GM21737 (cell line): ENCODE measurements around the gene SLC44A1.

Experiments
- ATAC-seq: cut with Tn5 transposase; IDR thresholded peaks from one replicate; pipeline ENCODE4 v1.9.1; 2021; ENCODE audit warnings: mild to moderate bottlenecking, moderate library complexity; ENCODE audit not compliant: unreplicated experiment

The SLC44A1 gene

DNA sequence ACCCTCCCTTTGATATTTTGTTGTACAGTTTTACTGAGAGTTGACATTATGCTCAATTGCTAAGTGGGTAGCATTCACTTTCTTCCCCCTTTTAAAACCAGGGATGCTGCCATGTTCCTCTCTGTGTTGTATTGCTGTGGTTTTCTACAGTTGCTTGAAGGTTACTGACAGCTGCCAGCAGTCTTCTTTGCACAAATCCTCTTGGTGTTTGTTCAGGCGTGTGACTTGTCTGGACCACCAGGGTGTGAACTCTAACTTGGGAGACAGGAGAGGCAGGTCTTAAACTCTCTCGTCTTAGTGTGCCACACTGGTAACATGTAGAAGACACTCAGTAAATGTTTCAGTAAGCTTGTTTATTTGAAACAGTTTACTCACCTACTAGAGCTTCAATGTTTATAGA is 25.1 kb downstream of the SLC44A1 start:
- no peak for ATAC-seq

DNA sequence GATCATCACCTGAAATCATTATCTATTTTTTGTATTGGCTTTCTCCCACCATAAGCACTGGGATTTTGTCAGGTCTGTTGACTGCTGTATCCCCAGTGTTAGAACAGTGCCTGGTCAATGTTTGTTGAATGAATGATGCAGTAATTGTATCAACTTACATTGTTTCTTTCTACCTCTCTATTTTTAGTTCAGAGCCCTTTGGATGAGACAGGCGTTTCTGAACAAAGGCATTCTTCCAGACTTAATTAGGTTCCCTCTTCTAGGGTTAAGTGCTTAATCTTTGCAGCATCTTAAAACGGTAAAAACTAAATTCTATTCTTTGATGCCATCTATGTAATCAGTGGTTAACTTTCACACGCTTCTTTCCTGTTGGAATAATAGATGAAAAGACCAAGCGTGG is 26.3 kb downstream of the SLC44A1 start:
- no peak for ATAC-seq

DNA sequence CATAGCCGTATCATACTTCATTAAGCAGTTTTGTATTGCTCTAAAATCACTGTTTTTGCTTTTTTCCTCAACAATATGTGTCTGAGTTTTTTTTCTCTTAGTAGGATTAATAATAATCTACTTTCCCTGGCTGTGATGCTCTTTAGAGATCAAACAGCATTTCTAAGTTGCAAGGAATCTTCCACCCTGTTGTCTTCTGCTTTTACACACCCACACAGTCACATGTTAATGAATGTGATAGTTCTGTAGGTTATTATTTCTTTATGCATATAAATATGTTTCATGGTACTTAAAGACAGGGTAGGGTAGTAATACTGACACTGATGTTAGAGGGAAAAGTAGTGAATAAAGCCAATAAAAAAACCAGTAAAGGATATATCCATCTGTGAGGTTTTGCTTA is 29.3 kb downstream of the SLC44A1 start:
- ATAC-seq, result no peak

DNA sequence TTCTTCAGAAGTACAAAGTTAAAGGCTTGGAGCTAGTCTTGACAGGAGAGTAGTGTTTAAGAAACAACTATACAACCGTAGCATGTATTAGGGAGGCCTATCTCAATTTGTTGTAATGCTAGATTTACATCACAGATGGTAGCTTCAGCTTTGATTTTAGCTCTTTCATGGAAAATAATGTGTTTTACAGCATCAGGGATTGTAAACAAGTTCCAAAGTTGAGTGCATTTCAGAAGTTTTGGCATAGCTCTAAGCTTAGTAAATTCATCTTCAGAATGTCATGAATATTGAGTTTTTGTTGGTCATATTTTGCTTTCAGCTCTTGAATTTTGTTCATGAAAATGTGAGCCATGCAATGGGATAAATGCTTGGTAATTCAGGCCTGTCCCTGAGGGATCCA is 30.7 kb downstream of the SLC44A1 start:
- ATAC-seq, result no peak

DNA sequence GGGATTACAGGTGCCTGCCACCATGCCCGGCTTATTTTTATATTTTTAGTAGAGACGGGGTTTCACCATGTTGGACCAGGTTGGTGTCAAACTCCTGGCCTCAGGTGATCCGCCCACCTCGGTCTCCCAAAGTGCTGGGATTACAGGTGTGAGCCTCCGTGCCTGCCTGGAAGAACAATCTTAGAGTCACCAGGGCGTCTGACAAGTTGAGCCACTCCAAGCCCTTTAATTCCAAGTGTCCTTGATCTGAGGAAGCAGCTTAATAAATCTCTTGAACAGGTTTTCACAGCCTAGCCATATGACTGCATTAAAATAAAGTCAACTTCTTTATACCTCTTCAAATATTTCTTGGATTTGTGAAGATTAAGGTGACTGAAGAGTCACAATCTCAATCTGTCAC is 31.5 kb downstream of the SLC44A1 start:
- no peak for ATAC-seq

DNA sequence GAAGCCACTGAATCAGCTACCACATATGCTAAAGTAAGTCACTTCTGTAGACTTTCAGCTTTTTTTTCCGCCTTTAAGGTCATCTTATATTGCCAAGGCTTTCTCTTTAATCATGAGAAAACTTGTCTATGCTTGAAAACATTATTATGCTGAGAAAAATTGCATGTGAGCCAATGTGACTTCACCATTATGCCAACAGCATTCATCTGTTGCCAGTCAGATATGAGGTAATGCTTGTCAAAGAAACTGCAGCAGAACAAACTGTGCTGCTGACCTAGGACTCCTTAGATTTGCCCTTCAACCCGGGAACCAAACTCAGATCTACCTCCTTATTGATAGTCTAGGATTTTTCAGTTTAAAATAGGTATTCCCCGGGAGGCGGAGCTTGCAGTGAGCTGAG is 34.3 kb downstream of the SLC44A1 start:
- ATAC-seq, result no peak

DNA sequence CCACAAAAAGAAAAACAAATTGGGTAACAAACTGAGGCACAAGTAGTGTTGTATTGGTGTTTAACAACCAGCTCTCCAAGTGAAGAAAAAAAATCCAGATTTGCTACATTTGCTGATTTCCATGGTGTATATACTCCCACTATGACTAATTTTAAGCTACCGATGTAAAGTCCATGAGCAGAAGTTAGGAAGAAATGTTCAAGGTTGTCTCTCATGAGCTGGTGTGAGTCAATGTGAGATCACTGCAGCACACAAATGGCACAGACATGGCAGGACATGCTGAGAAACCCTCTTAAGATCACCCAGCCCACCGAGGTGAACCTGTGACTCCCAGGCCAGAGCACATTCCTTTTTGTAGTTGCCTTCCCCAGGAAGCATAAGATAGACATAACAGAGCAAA is 36.2 kb downstream of the SLC44A1 start:
- ATAC-seq, result no peak

DNA sequence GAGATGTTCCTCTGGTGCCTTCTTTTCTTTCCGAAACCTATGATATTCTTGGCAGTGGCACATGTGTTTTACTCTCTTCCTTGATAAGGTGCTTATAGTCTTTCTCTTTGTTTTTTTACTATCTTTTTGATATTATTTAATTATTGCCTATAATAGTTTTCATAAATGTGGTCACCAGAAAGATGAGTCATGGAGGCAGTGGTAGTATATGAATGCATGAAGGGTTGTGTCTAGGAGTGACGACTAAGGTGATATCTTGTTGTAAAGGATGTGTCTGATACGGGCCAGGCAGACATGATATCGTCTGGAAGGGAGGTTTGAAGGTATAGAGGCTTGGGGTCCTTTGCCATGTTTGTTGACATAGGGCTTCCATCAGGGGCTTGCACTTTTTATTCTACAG is 36.8 kb downstream of the SLC44A1 start:
- no peak for ATAC-seq

DNA sequence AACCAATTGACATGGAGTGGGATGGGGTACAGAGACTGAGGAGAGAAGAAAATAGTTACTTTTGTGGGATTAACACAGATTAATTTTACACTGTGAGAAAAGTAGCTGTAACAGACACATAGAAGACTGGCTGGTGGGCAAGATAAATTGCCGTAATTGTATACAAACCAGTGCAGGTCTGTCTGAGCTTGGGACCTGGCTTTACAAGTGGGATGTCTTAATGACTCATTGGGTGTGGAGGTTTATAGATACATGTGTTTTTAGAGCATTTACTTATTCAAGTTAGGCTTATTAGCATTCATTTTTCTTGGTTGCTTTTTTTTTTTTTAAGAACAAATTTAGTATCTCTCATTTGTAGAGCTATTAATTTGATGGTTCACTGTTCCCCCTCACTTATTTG is 37.5 kb downstream of the SLC44A1 start:
- ATAC-seq, result no peak

DNA sequence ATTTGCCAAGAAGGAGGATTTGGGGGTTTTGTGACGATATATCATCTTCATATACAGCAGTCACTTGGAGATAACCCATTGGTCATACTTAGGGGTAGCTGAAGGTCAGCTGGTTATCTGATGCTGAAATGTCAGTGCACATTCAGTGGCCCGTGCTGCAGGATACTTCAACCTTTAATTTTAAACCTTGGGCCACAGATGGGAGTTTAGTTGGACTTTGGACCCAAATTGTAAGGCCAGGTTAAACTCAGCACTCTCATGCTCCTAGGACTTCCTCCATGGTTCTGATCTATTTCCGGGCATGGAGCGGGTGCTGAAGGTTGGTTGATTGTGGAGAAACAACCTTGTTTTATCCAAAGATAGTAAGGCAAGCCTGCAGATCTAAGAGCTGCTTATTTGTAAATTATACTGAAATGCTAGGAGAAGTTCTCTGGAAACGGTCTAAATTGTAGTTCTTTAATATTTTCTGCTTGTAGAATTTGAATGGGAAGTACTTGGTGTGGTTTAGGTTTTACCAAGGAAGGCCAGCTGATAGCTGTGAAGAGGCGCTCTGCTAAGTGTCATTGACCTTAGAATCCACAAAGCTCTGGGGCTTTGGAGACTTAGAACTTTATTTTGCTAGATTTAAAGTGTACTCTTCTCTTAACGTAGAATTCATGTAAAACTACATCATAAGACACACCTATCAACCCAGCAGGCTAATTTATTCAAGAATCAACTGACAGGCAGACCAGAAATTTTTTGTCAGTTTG is 38.6 kb downstream of the SLC44A1 start:
- no peak for ATAC-seq

DNA sequence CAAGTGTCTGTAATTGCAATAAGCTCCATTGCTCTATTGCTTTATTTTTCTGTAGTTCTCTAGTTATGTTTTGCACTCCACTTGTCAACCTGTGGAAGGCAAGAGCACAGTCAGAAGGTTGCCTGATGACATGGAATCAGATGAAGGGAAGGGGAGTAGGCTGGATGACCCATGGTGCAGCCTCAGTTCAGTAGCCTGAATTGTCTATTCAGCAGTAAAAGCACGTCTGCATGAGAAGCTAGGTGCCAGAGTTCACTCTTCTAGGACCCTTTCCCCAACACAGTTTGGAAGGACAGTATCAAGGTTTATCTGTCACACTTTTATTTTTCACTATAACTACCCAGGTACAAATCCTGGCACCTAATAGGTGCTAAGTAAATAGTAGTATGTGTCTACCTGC is 39.3 kb downstream of the SLC44A1 start:
- no peak for ATAC-seq

DNA sequence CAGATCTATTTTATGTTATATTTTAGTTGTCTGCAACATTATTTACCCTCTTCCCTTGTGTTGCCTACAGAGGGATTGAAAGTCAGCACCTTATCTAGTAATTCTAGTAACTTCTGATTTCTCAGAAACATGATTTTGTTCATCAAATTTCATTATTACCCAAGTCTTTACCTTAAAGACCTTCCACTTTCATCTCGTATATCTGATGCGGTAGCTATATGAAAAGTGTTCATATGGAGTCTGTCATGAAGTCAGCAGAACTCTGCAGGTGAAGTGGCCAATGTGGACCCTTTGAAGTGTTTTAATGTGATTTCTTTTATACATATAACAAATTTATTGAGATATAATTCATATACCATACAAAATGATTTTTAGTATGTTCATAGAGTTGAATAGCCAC is 40.0 kb downstream of the SLC44A1 start:
- no peak for ATAC-seq

DNA sequence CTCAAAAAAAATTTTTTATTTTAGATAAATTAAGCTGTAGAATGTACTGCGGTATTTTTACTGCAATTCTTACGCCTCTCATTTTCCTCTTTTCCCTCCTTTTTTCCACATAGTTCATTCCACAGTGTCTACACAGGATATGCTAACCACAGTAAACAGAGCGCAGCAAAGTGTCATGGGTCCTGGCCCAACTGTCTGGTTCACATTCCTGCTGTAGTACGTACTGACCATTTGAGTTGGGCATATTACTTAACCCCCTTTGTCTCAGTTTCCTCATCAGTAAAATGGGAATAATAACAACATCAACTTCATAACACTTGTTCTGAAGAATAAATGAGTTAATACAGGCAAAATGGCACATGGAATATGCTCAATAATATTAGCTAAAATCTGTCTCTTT is 41.6 kb downstream of the SLC44A1 start:
- no peak for ATAC-seq

DNA sequence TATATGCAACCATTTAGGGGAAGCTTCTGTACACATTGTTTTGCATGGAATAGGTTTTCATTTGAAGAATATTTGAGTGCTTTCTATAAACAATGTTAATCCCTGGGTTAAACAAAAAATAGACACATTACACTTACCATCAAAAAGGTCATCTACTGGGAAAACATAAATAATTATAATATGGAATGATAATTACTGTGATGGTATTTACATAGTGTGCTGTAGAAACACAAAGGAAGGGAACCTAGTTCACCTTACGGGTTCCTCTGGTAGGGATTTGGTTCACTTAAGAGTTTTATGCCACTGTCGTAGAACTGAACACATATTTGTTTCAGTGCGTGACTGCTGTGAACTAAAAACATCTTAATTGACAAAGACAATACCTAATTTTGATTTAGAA is 44.9 kb downstream of the SLC44A1 start:
- ATAC-seq, result no peak

DNA sequence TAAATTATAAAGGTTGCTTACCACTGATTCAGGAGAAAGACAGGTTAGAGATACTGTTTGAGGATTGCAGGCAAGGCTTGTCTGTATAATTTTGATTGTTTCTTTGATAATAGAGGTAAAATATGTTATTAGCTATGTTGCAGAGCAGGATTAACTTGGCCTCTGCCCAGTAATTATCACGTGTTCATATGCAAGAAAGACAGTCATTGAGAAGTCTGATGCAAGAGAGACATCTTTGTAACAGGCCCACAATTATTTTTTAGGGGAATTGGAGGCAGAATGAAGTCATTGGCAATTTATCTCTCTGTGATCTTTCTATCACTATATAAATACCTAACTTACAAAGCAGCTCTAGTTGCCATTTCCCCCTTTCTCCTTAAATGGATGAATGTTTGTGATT is 46.0 kb downstream of the SLC44A1 start:
- ATAC-seq, result no peak

DNA sequence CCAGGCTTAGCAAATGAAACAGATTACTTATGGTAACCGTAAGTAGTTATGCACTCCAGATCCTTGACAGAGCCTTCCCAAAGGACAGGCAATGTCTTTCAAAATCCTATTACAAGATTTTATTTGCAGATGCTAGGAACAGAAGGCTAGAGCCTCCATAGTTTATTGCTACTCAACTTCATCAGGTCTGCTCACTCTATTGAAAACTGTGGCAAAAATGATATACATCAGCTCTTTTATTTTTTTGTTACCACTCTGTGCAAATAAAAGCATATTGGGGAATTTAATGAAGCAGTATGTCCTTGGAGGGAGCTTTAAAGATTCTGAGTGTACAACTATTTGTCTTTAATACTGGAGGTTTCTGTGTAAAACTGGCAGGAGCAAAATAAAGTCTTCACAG is 46.5 kb downstream of the SLC44A1 start:
- no peak for ATAC-seq

DNA sequence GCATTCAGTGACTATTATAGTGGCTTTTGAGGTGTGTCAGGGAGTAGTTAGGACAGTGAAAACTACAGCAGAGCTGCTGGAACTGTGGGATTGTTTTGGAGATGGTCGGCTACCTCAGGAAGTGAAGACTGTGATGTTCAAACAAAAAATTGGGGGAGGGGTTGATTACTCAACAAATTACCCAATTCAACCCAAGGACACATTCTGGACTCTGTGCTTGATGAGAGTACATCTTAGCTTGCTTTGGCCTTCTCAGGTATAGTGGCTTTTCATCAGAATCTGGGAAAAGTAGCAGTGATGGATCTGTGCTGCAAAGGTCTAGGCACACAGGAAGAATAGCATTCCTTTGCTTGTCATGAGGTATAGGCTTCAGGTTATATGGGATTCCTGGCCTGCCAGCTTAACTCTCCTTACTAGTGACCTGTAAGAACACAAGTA is 47.0 kb downstream of the SLC44A1 start:
- no peak for ATAC-seq

DNA sequence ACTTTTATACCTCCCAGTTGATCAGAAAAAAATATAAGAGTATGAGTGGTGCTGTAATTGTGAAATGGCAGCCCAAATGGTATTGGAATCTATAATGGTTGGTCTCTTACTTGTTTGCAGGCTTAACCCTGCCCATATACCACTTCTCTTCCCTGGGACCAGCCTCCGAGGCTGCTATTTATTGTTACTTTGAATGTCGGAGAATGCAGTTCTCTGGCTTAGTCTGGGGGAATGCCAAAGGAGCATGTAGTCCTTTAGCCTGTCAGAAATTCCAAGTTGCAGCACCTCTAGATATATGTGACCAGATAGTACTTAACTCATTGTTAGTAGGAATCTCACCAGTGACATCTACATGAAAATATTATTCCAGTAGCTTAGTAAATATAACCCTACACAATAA is 47.5 kb downstream of the SLC44A1 start:
- ATAC-seq, result no peak

DNA sequence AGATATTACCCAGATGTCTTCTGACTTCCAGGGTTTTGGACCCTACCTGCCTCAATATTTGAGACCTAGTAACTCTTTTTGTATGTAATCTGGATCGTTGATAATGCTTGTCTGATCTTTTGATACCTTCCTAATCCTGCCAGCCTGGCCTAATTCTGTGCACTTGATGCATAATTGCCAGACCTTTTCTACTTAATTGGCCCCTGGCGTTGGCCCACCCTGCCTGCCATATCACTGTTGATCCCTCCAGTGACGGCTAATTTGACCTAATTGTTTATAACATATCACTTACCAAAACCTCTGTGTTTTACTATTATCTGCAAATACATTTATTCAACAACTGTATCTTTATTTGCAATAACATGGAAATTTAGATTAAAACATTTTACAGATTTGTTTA is 49.0 kb downstream of the SLC44A1 start:
- ATAC-seq, result no peak

DNA sequence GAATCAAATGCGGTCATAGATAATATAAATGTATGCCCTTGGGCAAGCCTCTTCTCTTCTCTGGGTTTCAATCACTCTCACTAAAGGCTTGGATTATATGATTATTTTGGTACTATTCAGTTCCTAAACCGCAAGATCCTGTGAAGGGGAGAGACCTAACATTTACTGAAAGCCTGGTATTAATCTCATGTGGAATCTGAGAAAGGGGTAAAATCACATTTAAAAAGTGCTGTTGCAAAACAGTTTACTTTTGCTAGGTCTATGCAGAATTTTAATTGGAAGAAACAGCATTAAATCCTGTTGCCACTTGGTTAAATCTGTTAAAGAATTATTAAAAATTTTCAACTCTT is 50.7 kb downstream of the SLC44A1 start:
- no peak for ATAC-seq

DNA sequence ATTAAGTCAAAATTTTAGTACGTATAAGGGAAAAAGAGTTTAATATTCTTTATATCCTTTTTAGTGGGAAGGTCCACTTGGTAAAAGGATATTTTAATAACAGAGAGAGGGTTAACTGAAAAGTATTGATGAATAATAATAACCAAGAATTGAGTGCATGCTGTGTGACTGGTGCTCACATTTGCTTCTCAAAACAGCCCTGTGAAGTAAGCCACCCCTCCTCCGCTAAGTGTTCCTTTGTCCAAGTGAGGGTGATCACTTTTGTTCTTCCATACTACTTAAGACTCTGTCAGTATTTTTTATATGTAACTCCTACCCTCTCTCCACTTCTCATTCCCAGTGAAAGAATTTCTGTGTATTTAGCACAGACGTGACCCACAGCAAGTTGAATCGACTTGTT is 51.5 kb downstream of the SLC44A1 start:
- ATAC-seq, result no peak

DNA sequence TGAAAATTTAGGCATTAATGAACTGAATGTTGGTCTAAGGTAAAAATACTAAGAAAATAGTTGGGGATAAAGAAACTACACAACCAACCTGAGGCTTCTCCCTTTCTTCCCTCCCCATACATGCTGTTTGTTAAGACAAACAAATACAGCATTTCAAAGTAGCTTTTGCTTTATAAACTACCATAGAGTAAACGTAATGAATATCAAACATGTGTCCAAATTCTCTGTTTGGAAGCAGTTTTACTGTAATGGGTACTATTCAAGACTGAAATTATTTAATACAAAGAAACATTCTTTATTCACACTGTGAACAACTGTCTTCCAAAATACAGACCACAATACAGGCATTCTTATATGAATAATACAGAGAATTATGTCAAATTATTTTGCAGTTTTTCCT is 52.0 kb downstream of the SLC44A1 start:
- ATAC-seq, result no peak

DNA sequence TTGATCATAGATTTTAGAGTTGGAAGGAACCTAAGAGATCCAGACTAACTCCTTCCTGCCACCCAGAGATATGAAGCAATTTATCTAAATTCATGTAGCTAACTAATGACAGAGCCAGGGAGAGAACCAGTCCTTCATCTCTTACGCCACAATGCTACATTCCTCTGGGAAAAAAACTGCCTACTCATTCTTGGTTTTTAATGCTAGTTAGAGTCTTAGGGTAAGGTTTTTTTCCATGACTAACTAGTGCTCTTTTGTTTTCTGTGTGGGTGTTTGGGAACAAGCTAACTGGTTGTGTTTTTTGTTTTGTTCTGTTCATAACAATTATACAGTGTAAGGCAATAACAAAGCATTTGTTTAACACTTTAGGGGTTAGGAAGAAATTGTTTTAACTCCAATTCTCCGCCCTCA is 52.4 kb downstream of the SLC44A1 start:
- no peak for ATAC-seq
